Naive B cell (primary cell): Measurements from ENCODE around the gene EN2. TPM values are rescaled to one million over a fixed set of nuclear protein-coding genes. Genes with fewer than 3 reads are reported as not detected.

Experiments used
- ATAC-seq, 2 donors: fragments of 150-1000 bp; cut with Tn5 transposase; 2 replicates each; pipeline ENCODE4 v1.10.0; 2021; ENCODE audit warnings: low read depth in 2 of 2, mild to moderate bottlenecking in 2 of 2, moderate library complexity in 2 of 2
- DNase-seq: peaks from one replicate; pipeline ENCODE4 v3.0.0; 2022
- H3K27ac Mint-ChIP-seq, 6 donors: one replicate each; pipeline ENCODE4 v1.8.0; 2020 to 2022; ENCODE audit warnings: mild to moderate bottlenecking in 6 of 6, mixed read lengths in 6 of 6, moderate library complexity in 5 of 6, inconsistent platforms in 2 of 6
- H3K27me3 Mint-ChIP-seq, 3 donors: one replicate each; pipeline ENCODE4 v1.8.0; 2021 to 2022; ENCODE audit warnings: mixed read lengths in 3 of 3, mild to moderate bottlenecking in 1 of 3
- H3K36me3 Mint-ChIP-seq, 2 donors: one replicate each; pipeline ENCODE4 v1.8.0; 2020 to 2022; ENCODE audit warnings: mixed read lengths in 2 of 2, inconsistent platforms in 1 of 2, mild to moderate bottlenecking in 1 of 2
- H3K4me1 Mint-ChIP-seq, 3 donors: one replicate each; pipeline ENCODE4 v1.8.0; 2020 to 2022; ENCODE audit warnings: mixed read lengths in 3 of 3, inconsistent platforms in 1 of 3, mild to moderate bottlenecking in 1 of 3, moderate library complexity in 1 of 3
- H3K4me3 Mint-ChIP-seq, 8 donors: one replicate each; pipeline ENCODE4 v1.8.0; 2020 to 2022; ENCODE audit warnings: mild to moderate bottlenecking in 8 of 8, mixed read lengths in 8 of 8, moderate library complexity in 8 of 8, inconsistent platforms in 2 of 8
- H3K9me3 Mint-ChIP-seq, 7 donors: one replicate each; pipeline ENCODE4 v1.8.0; 2020 to 2022; ENCODE audit warnings: mixed read lengths in 7 of 7, mild to moderate bottlenecking in 5 of 7, inconsistent platforms in 2 of 7, moderate library complexity in 1 of 7
- polyA plus RNA-seq, 6 donors: library from polyadenylated mRNA; unstranded; fragments of 300-500 nt; fragmentation: Illumina TruSeq; gene quantifications; one replicate each; pipeline ENCODE4 v1.2.3, GENCODE V29; 2021; ENCODE audit warnings: low read depth in 6 of 6

Gene EN2
- polyA plus RNA-seq, 6 donors from 2014 or later, result not detected

GRCh38 chr7:155420116-155420515 lies 37.8 kb upstream of the EN2 start:
- no peak overlapping the region for H3K4me3 Mint-ChIP-seq
- no peaks in the 10 kb centered on the region for H3K36me3 Mint-ChIP-seq
- no peaks in the 10 kb centered on the region for H3K4me1 Mint-ChIP-seq
- H3K9me3 Mint-ChIP-seq, result peaks cover 0 to 9% (median 0%) of the 10 kb centered on the region in 7 donors
- H3K27me3 Mint-ChIP-seq, result peaks cover 25 to 67% (median 65%) of the 10 kb centered on the region in 3 donors
- DNase-seq (no peak), ATAC-seq (no peak)
- H3K27ac Mint-ChIP-seq, result no peak overlapping the region

DNA sequence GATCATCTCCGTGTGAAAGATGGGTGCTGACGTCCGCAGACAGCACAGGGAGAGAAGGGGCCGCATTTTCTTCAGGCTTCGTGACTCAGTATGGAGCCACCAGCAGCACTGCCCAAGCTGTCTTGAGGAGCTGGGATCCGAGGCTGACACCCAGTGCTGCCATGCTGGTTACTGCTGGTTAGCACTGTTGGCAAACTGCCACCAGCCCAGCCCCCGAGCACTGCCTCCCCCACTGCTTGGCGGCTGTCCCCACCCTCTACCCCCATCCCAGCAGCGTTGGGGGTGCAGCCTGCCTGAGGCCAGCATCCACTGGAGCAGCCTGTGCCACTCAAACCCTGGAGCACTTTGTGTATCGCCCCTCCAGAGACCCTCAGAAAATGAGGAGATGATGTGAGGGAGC lies 35.8 kb upstream of the EN2 start:
- no peak overlapping the region for H3K4me3 Mint-ChIP-seq
- no peak for ATAC-seq

DNA sequence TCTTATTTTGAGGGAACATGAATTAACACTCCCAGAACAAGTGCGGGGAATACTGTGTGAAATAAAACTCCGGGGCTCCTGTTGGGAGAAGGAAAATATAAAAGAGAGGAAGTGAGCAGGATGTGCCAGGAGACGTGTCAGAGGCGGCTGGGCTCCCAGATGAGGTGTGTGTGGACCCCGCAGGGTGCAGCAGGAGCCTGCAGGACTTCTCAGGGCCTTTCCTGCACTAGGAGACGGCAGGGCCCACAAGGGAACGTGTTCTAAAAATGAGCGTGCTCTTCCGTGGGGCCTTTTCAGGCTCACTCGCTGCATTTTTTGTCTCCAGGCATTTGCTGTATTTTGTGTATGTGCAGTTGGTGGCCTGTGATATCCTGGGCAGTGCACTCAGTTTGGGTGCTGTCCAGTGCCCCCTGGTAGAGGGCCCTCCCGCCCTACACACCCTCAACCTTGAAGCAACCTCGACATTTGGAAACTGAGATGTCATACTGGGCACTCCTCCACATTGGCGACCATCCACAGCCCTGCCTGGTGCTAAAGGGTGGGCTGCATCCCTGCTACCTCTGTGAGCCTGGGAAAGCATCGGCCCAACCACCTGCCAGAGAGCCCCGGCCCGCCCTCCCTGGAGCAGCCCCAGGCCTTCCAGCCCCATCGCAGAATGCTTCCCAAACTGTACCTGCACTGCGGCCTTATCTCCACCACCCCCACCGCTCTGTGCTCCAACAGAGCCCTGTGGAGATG lies 35.2 kb upstream of the EN2 start:
- Mint-ChIP-seq H3K27me3 (peaks cover 31 to 76% (median 68%) of the 10 kb centered on the region in 3 donors), H3K36me3 (no peaks in the 10 kb centered on the region), H3K9me3 (peaks cover 0 to 7% (median 0%) of the 10 kb centered on the region in 7 donors), H3K4me1 (no peaks in the 10 kb centered on the region), H3K27ac (no peak overlapping the region), H3K4me3 (no peak overlapping the region)
- DNase-seq (no peak), ATAC-seq (no peak)

More for the DNA sequence above, 35.8 kb upstream of the EN2 start:
- H3K27ac Mint-ChIP-seq, result no peak overlapping the region
- no peaks in the 10 kb centered on the region for H3K36me3 Mint-ChIP-seq
- peaks cover 0 to 9% (median 0%) of the 10 kb centered on the region in 7 donors for H3K9me3 Mint-ChIP-seq
- H3K4me1 Mint-ChIP-seq, result no peaks in the 10 kb centered on the region
- peaks cover 31 to 76% (median 70%) of the 10 kb centered on the region in 3 donors for H3K27me3 Mint-ChIP-seq
- DNase-seq, result no peak

- Mint-ChIP-seq H3K9me3 (peaks cover 0 to 7% (median 0%) of the 10 kb centered on the region in 7 donors), H3K27me3 (peaks cover 31 to 76% (median 69%) of the 10 kb centered on the region in 3 donors), H3K4me1 (no peaks in the 10 kb centered on the region), H3K27ac (no peak overlapping the region), H3K36me3 (no peaks in the 10 kb centered on the region), H3K4me3 (no peak overlapping the region)
- ATAC-seq, result no peak
- no peak for DNase-seq
Measured at GRCh38 chr7:155423337-155424285, 34.3 kb upstream of the EN2 start.

- Mint-ChIP-seq H3K27ac (no peak overlapping the region), H3K4me3 (no peak overlapping the region)
Measured at GRCh38 chr7:155424301-155425010, 33.5 kb upstream of the EN2 start.

GRCh38 chr7:155425011-155425340 lies 33.0 kb upstream of the EN2 start:
- ATAC-seq (no peak), DNase-seq (no peak)
- H3K27me3 Mint-ChIP-seq, result peaks cover 34 to 71% (median 66%) of the 10 kb centered on the region in 3 donors
- no peaks in the 10 kb centered on the region for H3K4me1 Mint-ChIP-seq
- H3K36me3 Mint-ChIP-seq, result no peaks in the 10 kb centered on the region
- peaks cover 0 to 5% (median 0%) of the 10 kb centered on the region in 7 donors for H3K9me3 Mint-ChIP-seq
- no peak overlapping the region for H3K27ac Mint-ChIP-seq
- no peak overlapping the region for H3K4me3 Mint-ChIP-seq

More at GRCh38 chr7:155424301-155425010, 33.5 kb upstream of the EN2 start:
- H3K36me3 Mint-ChIP-seq, result no peaks in the 10 kb centered on the region
- peaks cover 35 to 75% (median 68%) of the 10 kb centered on the region in 3 donors for H3K27me3 Mint-ChIP-seq
- no peak for DNase-seq
- H3K9me3 Mint-ChIP-seq, result peaks cover 0 to 5% (median 0%) of the 10 kb centered on the region in 7 donors
- no peak for ATAC-seq
- no peaks in the 10 kb centered on the region for H3K4me1 Mint-ChIP-seq

DNA sequence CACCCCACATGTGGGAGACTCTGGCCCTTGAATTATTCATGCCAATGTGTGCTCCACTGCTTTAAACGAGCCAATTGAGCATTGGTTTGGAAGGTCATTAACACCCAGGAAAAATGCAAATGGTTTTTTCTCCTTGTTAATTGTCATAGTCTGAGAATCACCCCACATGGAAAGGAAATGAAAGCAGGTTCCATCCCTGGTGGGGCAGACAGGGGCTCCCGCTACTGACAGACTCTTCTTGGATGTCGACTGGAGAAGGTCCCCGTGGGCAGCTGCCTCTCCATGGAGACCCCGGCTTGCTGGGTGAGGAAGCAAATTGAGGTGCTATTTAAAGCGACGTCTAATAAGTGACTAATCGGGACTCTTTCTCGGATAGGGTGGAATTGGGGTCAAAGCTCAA lies 32.0 kb upstream of the EN2 start:
- H3K4me1 Mint-ChIP-seq, result no peaks in the 10 kb centered on the region
- H3K4me3 Mint-ChIP-seq, result no peak overlapping the region
- ATAC-seq (no peak), DNase-seq (no peak)
- no peaks in the 10 kb centered on the region for H3K36me3 Mint-ChIP-seq
- peaks cover 37 to 71% (median 67%) of the 10 kb centered on the region in 3 donors for H3K27me3 Mint-ChIP-seq
- H3K9me3 Mint-ChIP-seq, result peaks cover 0 to 3% (median 0%) of the 10 kb centered on the region in 7 donors
- H3K27ac Mint-ChIP-seq, result no peak overlapping the region

GRCh38 chr7:155426543-155427410 lies 31.2 kb upstream of the EN2 start:
- peaks cover 0 to 2% (median 0%) of the 10 kb centered on the region in 7 donors for H3K9me3 Mint-ChIP-seq
- no peak overlapping the region for H3K27ac Mint-ChIP-seq
- H3K4me3 Mint-ChIP-seq, result no peak overlapping the region
- DNase-seq (no peak), ATAC-seq (no peak)
- H3K36me3 Mint-ChIP-seq, result no peaks in the 10 kb centered on the region
- no peaks in the 10 kb centered on the region for H3K4me1 Mint-ChIP-seq
- peaks cover 36 to 74% (median 71%) of the 10 kb centered on the region in 3 donors for H3K27me3 Mint-ChIP-seq

- H3K27ac Mint-ChIP-seq, result no peak overlapping the region
- H3K27me3 Mint-ChIP-seq, result peaks cover 36 to 77% (median 74%) of the 10 kb centered on the region in 3 donors
- no peaks in the 10 kb centered on the region for H3K4me1 Mint-ChIP-seq
- no peak for DNase-seq
- peaks cover 0 to 2% (median 0%) of the 10 kb centered on the region in 7 donors for H3K9me3 Mint-ChIP-seq
- no peak overlapping the region for H3K4me3 Mint-ChIP-seq
- H3K36me3 Mint-ChIP-seq, result no peaks in the 10 kb centered on the region
- ATAC-seq, result no peak
Measured at GRCh38 chr7:155427411-155428038, 30.4 kb upstream of the EN2 start.

DNA sequence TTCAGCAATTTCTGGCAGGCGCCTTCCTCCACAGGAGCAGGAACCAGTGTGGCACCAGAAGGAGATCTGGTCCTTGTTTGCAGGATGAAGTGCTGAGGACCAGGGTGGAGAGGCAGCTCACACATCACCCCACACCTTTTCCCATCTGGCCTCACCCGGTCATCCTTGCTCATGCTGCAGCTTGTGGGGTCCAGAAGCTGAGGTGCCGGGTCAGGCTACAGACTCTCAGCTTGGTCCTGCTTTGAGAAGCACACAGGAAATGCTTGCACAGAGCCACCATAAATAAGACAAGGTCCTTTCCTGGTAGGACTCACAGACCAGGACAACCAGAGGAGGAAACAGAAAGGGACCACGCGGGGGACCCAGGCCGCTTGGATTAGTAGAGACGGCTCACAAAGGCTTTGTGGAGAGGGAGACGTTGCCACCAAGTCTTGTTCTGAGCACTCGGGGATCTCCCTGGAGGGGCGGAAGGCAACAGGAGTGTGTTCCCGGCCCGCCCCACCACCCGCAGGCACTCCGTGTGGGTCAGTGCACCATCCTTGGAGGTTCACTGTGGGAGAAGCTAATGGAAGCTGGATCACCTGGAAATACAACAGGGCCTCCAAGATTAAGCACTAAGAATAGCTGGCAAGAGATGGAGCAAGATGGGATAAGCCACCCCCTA lies 29.6 kb upstream of the EN2 start:
- H3K9me3 Mint-ChIP-seq, result peaks cover 0 to 2% (median 0%) of the 10 kb centered on the region in 7 donors
- ATAC-seq (no peak), DNase-seq (no peak)
- no peak overlapping the region for H3K4me3 Mint-ChIP-seq
- H3K27ac Mint-ChIP-seq, result peak overlapping the region in 1 of 6 donors; percentile 74
- peaks cover 41 to 76% (median 74%) of the 10 kb centered on the region in 3 donors for H3K27me3 Mint-ChIP-seq
- H3K36me3 Mint-ChIP-seq, result no peaks in the 10 kb centered on the region
- no peaks in the 10 kb centered on the region for H3K4me1 Mint-ChIP-seq

- Mint-ChIP-seq H3K27me3 (peaks cover 42 to 82% (median 79%) of the 10 kb centered on the region in 3 donors), H3K27ac (no peak overlapping the region), H3K4me3 (no peak overlapping the region), H3K36me3 (no peaks in the 10 kb centered on the region), H3K4me1 (no peaks in the 10 kb centered on the region), H3K9me3 (peaks cover 0 to 5% (median 2%) of the 10 kb centered on the region in 7 donors)
- ATAC-seq (no peak), DNase-seq (no peak)
Measured at GRCh38 chr7:155429651-155430050, 28.3 kb upstream of the EN2 start.

DNA sequence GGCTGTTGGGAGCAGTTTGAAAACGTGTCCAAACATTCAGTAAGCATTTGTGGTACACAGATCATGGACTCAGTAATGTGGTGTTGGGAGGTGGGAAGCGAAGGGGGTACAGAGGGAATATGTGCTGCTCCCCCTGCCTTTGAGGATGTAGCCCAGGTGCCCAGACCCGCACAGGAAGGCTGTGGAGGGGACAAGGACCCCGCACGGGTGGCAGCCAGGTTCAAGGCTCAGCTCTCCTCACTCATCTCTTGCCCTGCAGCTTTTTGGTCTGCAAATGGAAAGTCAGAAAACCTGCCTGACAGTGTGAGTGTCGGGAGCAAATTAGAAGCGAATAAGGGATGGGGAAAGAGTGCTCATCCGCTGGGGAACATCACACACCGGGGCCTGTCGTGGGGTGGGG lies 27.3 kb upstream of the EN2 start:
- DNase-seq, result no peak
- Mint-ChIP-seq H3K36me3 (no peaks in the 10 kb centered on the region), H3K4me1 (no peaks in the 10 kb centered on the region), H3K9me3 (peaks cover 0 to 5% (median 2%) of the 10 kb centered on the region in 7 donors), H3K27ac (no peak overlapping the region), H3K27me3 (peaks cover 37 to 83% (median 73%) of the 10 kb centered on the region in 3 donors), H3K4me3 (no peak overlapping the region)
- no peak for ATAC-seq
